ENCODE measurements around the gene LYVE1. TPM values are rescaled to one million over a fixed set of nuclear protein-coding genes. Genes with fewer than 3 reads are reported as not detected.

LYVE1 gene
- polyA plus RNA-seq, 1 of the 3 experiments (the other 2 are of a cell fraction): not detected

DNA sequence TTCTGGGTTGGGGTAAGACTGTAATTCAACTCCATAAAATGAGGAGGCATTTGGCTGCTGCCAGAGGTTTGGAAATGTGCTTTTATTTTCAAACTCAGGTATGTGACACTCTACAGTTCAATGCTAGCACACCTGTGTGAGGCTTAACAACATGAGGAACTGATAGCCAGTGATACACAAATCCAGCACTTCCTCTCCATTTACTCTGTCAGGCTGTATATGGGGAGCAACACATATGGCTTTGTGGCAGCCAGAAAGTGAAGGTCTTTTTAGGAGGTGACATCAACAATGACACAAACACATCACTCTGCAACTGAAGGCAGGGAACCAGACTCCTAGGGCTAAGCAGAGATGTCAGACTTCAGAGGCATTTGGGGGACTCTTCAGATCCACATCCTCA lies 4.6 kb upstream of the LYVE1 start:
- no peaks in the 10 kb centered on the region for H3K9me2 ChIP-seq
- no peak overlapping the region for H3K4me2 ChIP-seq
- H3K4me3 ChIP-seq (ENCODE audit: low read depth in 2 of 2, low read length in 1 of 2): no peak overlapping the region
- no peaks in the 10 kb centered on the region for H3K36me3 ChIP-seq (replicated peaks in 1 of 2; ENCODE audit: control insufficient read depth in 1 of 2, insufficient read depth in 2 of 2, low read length in 1 of 2)
- H4K20me1 ChIP-seq (ENCODE audit: insufficient read depth): no peaks in the 10 kb centered on the region
- H3K9me3 ChIP-seq: no peaks in the 10 kb centered on the region
- H3K79me2 ChIP-seq (ENCODE audit: insufficient read depth): no peaks in the 10 kb centered on the region
- no peak for DNase-seq
- no peak overlapping the region for H2AFZ ChIP-seq (ENCODE audit: low read depth)
- no peak overlapping the region for H3K9ac ChIP-seq
- H3K27me3 ChIP-seq (ENCODE audit: insufficient read depth): no peaks in the 10 kb centered on the region
- no peak overlapping the region for H3K27ac ChIP-seq (ENCODE audit: low read depth in 2 of 2, low read length in 1 of 2)
- H3F3A ChIP-seq (replicated peaks; ENCODE audit: insufficient read depth): no peaks in the 10 kb centered on the region
- ChIA-PET POLR2A (no interaction called here), CTCF (interaction anchor here (1.1 kb wide), 1 partner anchor 8 kb away, joined by 3 read pairs; no protein-coding TSS in a partner anchor)
- H3K4me1 ChIP-seq (ENCODE audit: control insufficient read depth in 1 of 2, insufficient read depth in 2 of 2, low read depth in 1 of 2, low read length in 1 of 2): no peaks in the 10 kb centered on the region
- TF ChIP-seq MXI1 (IDR thresholded peaks at IDR 0.05; ENCODE audit: low read depth, low read length) (no peak), FOXM1 (IDR thresholded peaks at IDR 0.05; ENCODE audit: low read depth) (no peak), TCF12 (IDR thresholded peaks at IDR 0.05) (no peak)
- TF ChIP-seq, protein P1, sequence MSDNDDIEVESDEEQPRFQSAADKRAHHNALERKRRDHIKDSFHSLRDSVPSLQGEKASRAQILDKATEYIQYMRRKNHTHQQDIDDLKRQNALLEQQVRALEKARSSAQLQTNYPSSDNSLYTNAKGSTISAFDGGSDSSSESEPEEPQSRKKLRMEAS (IDR thresholded peaks at IDR 0.05; ENCODE audit: low read depth): no peak

DNA sequence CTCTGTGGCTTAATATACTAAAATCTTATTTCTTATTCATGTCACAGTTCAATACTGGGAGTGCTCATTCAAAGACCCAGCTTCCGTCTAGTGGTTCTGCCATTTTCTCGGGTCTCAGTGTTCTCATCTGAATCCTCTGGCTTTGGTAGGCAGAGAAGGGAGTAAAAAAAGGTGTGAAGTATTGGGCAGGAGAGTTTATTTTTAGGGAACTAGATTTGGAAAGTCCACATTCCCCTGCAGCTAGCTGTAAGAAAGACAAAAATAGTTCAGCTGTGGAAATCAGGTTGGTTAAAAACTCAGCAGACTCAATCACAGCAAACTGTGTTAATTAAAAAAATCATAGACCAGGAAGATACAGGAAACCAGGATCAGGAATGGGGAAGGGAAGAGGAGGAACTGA lies 4.1 kb upstream of the LYVE1 start:
- Histone ChIP-seq H3K9ac (no peak overlapping the region), H3K79me2 (ENCODE audit: insufficient read depth) (no peaks in the 10 kb centered on the region), H3K4me3 (ENCODE audit: low read depth in 2 of 2, low read length in 1 of 2) (no peak overlapping the region), H2AFZ (ENCODE audit: low read depth) (no peak overlapping the region), H4K20me1 (ENCODE audit: insufficient read depth) (no peaks in the 10 kb centered on the region), H3K4me1 (ENCODE audit: control insufficient read depth in 1 of 2, insufficient read depth in 2 of 2, low read depth in 1 of 2, low read length in 1 of 2) (no peaks in the 10 kb centered on the region), H3K9me3 (no peaks in the 10 kb centered on the region), H3K27ac (ENCODE audit: low read depth in 2 of 2, low read length in 1 of 2) (no peak overlapping the region), H3K36me3 (replicated peaks in 1 of 2; ENCODE audit: control insufficient read depth in 1 of 2, insufficient read depth in 2 of 2, low read length in 1 of 2) (no peaks in the 10 kb centered on the region), H3K9me2 (no peaks in the 10 kb centered on the region), H3K4me2 (no peak overlapping the region), H3F3A (replicated peaks; ENCODE audit: insufficient read depth) (no peaks in the 10 kb centered on the region), H3K27me3 (ENCODE audit: insufficient read depth) (no peaks in the 10 kb centered on the region)
- ChIA-PET CTCF (interaction anchor here (1.5 kb wide), 1 partner anchor 32 kb away, joined by 3 read pairs; the partner anchor contains the start of gene RNF141), POLR2A (no interaction called here)
- 80% methylated on average over 2 of the region's 2 CpGs for WGBS (ENCODE audit: low lambda C conversion rate)
- DNase-seq: no peak
- TF ChIP-seq ELF1 (IDR thresholded peaks at IDR 0.05) (no peak), NRF1 (IDR thresholded peaks at IDR 0.05; ENCODE audit: low read depth, low read length) (no peak), FOSL2 (IDR thresholded peaks at IDR 0.05; ENCODE audit: borderline replicate concordance, low read depth) (no peak), TEAD4 (IDR thresholded peaks at IDR 0.05; ENCODE audit: borderline replicate concordance, insufficient read depth) (no peak), TAF1 (IDR thresholded peaks at IDR 0.05; ENCODE audit: borderline replicate concordance, low read depth, low read length) (no peak), NFIC (IDR thresholded peaks at IDR 0.05; ENCODE audit: borderline replicate concordance) (no peak), SMC3 (IDR thresholded peaks at IDR 0.05; ENCODE audit: low read depth, low read length) (no peak), EZH2phosphoT487 (IDR thresholded peaks at IDR 0.05; ENCODE audit: borderline replicate concordance, low read depth) (no peak), FOXM1 (IDR thresholded peaks at IDR 0.05; ENCODE audit: low read depth) (no peak), YY1 (IDR thresholded peaks at IDR 0.05; ENCODE audit: low read depth) (no peak)
- TF ChIP-seq, protein P2, sequence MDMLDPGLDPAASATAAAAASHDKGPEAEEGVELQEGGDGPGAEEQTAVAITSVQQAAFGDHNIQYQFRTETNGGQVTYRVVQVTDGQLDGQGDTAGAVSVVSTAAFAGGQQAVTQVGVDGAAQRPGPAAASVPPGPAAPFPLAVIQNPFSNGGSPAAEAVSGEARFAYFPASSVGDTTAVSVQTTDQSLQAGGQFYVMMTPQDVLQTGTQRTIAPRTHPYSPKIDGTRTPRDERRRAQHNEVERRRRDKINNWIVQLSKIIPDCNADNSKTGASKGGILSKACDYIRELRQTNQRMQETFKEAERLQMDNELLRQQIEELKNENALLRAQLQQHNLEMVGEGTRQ (IDR thresholded peaks at IDR 0.05; ENCODE audit: borderline replicate concordance, low read depth, low read length): no peak
- TF ChIP-seq, protein P3, sequence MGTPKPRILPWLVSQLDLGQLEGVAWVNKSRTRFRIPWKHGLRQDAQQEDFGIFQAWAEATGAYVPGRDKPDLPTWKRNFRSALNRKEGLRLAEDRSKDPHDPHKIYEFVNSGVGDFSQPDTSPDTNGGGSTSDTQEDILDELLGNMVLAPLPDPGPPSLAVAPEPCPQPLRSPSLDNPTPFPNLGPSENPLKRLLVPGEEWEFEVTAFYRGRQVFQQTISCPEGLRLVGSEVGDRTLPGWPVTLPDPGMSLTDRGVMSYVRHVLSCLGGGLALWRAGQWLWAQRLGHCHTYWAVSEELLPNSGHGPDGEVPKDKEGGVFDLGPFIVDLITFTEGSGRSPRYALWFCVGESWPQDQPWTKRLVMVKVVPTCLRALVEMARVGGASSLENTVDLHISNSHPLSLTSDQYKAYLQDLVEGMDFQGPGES (IDR thresholded peaks at IDR 0.05; ENCODE audit: low read depth, low read length): no peak
- TF ChIP-seq, protein P4, sequence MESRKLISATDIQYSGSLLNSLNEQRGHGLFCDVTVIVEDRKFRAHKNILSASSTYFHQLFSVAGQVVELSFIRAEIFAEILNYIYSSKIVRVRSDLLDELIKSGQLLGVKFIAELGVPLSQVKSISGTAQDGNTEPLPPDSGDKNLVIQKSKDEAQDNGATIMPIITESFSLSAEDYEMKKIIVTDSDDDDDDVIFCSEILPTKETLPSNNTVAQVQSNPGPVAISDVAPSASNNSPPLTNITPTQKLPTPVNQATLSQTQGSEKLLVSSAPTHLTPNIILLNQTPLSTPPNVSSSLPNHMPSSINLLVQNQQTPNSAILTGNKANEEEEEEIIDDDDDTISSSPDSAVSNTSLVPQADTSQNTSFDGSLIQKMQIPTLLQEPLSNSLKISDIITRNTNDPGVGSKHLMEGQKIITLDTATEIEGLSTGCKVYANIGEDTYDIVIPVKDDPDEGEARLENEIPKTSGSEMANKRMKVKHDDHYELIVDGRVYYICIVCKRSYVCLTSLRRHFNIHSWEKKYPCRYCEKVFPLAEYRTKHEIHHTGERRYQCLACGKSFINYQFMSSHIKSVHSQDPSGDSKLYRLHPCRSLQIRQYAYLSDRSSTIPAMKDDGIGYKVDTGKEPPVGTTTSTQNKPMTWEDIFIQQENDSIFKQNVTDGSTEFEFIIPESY (IDR thresholded peaks at IDR 0.05; ENCODE audit: borderline replicate concordance, low read depth): no peak
